Smooth muscle cell (in vitro differentiated cells): ENCODE data around the gene SMPDL3A. TPM values are rescaled to one million over a fixed set of nuclear protein-coding genes. Genes with fewer than 3 reads are reported as not detected.
"Not testable (repeated sequence)": the region's sequence is repeated elsewhere in the genome, so short reads cannot be mapped to it uniquely, and the experiment has no call there.

ENCODE experiments used
- DNase-seq: peaks from one replicate; lab custom pipeline; 2025; ENCODE audit not compliant: unreplicated experiment; lab: John Stamatoyannopoulos, UW
- H2AFZ ChIP-seq: fragments of 200-600 bp; sonication (generic); 2 replicates; pipeline ENCODE4 v1.6.0; 2016; ENCODE audit warnings: antibody characterized with exemption, low read depth, mild to moderate bottlenecking
- H3F3A ChIP-seq: fragments of 200-600 bp; sonication (generic); 2 replicates; pipeline ENCODE4 v1.6.0; 2017; ENCODE audit warnings: antibody characterized with exemption, low read depth
- H3K27ac ChIP-seq: fragments of 200-600 bp; sonication (generic); 2 replicates; pipeline ENCODE4 v1.5.1; 2016; ENCODE audit warnings: low read depth, mild to moderate bottlenecking
- H3K27me3 ChIP-seq: fragments of 200-600 bp; sonication (generic); 2 replicates; pipeline ENCODE4 v1.6.1; 2016; ENCODE audit warnings: low read depth, mild to moderate bottlenecking
- H3K36me3 ChIP-seq: fragments of 200-600 bp; sonication (generic); 2 replicates; pipeline ENCODE4 v1.5.1; 2016; ENCODE audit warnings: low read depth
- H3K4me1 ChIP-seq: fragments of 200-600 bp; sonication (generic); 2 replicates; pipeline ENCODE4 v1.5.1; 2016; ENCODE audit warnings: low read depth
- H3K4me2 ChIP-seq: fragments of 200-600 bp; sonication (generic); 2 replicates; pipeline ENCODE4 v1.6.0; 2016; ENCODE audit warnings: mild to moderate bottlenecking
- H3K4me3 ChIP-seq: fragments of 200-600 bp; sonication (generic); 2 replicates; pipeline ENCODE4 v1.5.1; 2016; ENCODE audit warnings: mild to moderate bottlenecking
- H3K79me2 ChIP-seq: fragments of 200-600 bp; sonication (generic); 2 replicates; pipeline ENCODE4 v1.6.0; 2016; ENCODE audit warnings: low read depth, mild to moderate bottlenecking
- H3K9ac ChIP-seq: fragments of 200-600 bp; sonication (generic); 2 replicates; pipeline ENCODE4 v1.6.0; 2016; ENCODE audit warnings: low read depth
- H3K9me3 ChIP-seq: fragments of 200-600 bp; sonication (generic); replicated peaks from 2 replicates; pipeline ENCODE4 v1.5.1; 2016; ENCODE audit warnings: low read depth
- H4K20me1 ChIP-seq: fragments of 200-600 bp; sonication (generic); 2 replicates; pipeline ENCODE4 v1.6.0; 2016; ENCODE audit warnings: low read depth
- WGBS: methylation state at CpG from one replicate; pipeline ENCODE4 v1.1.7; 2016; ENCODE audit warnings: low lambda C conversion rate; 5-methylcytosine and 5-hydroxymethylcytosine counted together
- polyA plus RNA-seq: library from polyadenylated mRNA; unstranded; fragments of >200 nt; fragmentation: Nextera tagmentation; extraction: Ambion mirVana; gene quantifications from 2 replicates; pipeline ENCODE4 v1.2.1, GENCODE V29; 2016
- total RNA-seq: library from RNA; depleted of rRNA; stranded (reverse); fragments of >200 nt; gene quantifications from 2 replicates; pipeline ENCODE4 v1.2.3, GENCODE V29; 2014
- TF ChIP-seq, protein P1 (sequence below): fragments of 200-600 bp; sonication (generic); IDR thresholded peaks from 2 replicates; pipeline ENCODE4 v1.5.1; 2017; ENCODE audit warnings: borderline replicate concordance, mild to moderate bottlenecking, antibody characterized with exemption; ENCODE audit not compliant: insufficient read depth, poor library complexity, severe bottlenecking

SMPDL3A gene
- total and polyA plus RNA-seq, 2 experiments from 2014 or later, result 2.3 to 14.5 TPM

DNA sequence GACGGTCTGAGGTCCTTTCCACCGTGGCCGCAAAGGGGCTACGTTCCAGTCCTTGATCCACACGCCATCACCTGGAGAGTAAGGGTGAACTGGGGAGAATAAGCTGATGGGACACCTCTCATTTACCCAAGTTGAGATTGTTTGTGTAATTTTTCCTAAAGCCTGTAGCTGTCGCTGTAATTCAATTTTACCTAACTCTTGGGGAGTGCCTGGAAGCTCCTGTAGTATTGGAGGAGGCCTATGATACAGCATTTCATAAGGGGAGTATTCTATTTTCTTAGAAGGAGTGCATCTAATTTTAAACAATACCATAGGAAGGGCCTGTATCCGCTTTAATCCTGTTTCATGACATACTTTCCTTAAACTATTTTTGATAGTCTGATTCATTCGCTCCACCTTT lies 44.8 kb upstream of the SMPDL3A start:
- 31% methylated on average over 8 of the region's 8 CpGs for WGBS
- DNase-seq, H3K4me2 ChIP-seq, H3K4me1 ChIP-seq, H3K27ac ChIP-seq, H3F3A ChIP-seq, H3K9ac ChIP-seq, H3K79me2 ChIP-seq, H3K4me3 ChIP-seq, H2AFZ ChIP-seq, H4K20me1 ChIP-seq, H3K9me3 ChIP-seq, H3K27me3 ChIP-seq, H3K36me3 ChIP-seq: not testable (repeated sequence)
- TF ChIP-seq, protein P1, sequence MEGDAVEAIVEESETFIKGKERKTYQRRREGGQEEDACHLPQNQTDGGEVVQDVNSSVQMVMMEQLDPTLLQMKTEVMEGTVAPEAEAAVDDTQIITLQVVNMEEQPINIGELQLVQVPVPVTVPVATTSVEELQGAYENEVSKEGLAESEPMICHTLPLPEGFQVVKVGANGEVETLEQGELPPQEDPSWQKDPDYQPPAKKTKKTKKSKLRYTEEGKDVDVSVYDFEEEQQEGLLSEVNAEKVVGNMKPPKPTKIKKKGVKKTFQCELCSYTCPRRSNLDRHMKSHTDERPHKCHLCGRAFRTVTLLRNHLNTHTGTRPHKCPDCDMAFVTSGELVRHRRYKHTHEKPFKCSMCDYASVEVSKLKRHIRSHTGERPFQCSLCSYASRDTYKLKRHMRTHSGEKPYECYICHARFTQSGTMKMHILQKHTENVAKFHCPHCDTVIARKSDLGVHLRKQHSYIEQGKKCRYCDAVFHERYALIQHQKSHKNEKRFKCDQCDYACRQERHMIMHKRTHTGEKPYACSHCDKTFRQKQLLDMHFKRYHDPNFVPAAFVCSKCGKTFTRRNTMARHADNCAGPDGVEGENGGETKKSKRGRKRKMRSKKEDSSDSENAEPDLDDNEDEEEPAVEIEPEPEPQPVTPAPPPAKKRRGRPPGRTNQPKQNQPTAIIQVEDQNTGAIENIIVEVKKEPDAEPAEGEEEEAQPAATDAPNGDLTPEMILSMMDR, result peak; percentile 30

DNA sequence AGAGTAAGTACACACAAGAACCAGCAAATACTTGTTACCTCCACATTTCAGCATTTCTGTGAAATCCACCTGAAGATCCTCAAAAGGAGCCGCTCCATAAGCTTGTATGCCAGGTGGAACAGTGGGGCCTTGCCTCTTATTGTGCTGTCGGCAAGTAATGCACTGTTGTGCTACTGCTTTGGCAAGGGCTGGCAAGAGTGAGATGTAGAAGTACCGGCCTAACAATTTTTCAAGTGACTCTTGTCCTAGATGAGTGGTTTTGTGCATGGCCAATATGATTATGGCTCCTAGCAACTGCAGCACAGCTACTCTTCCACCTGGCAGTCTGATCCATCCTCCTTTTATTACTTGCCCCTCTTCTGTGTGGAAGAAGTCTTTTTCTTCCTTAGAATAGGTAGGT lies 44.2 kb upstream of the SMPDL3A start:
- H2AFZ ChIP-seq, H3K4me3 ChIP-seq, H3K4me1 ChIP-seq, H3K9ac ChIP-seq, H3K27me3 ChIP-seq, H3K27ac ChIP-seq, H3K79me2 ChIP-seq, H4K20me1 ChIP-seq, DNase-seq, H3F3A ChIP-seq, H3K4me2 ChIP-seq, H3K9me3 ChIP-seq, H3K36me3 ChIP-seq: not testable (repeated sequence)
- WGBS, result 90% methylated on average over 3 of the region's 3 CpGs

DNA sequence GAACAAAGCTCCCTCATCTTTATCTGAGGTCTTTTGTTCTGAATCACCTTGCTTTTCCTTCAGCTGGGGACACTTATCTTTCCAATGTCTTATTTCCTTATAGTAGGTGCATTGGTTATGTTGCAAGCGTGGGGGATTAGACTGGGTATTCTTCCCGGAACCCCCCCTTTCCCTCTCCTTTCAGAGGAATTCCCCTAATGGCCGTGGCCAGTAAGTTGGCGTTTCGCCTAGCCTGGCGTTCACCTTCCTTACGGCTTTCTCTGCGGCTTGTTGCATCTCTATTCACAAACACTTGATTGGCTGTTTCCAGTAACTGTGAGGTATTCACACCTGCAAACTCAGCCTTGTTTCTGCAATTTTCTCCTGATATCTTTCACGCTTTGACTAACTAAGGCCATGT lies 42.4 kb upstream of the SMPDL3A start:
- TF ChIP-seq, protein P1, result no peak
- H3F3A ChIP-seq, result no peaks in the 10 kb centered on the region
- H3K27me3 ChIP-seq, result no peaks in the 10 kb centered on the region
- 97% methylated on average over 9 of the region's 9 CpGs for WGBS
- H3K4me1 ChIP-seq, result no peaks in the 10 kb centered on the region
- H3K4me3 ChIP-seq, result no peak overlapping the region
- no peak for DNase-seq
- H3K27ac ChIP-seq, result no peak overlapping the region
- H3K9me3 ChIP-seq, result no peaks in the 10 kb centered on the region
- no peaks in the 10 kb centered on the region for H3K79me2 ChIP-seq
- H3K9ac ChIP-seq, result no peak overlapping the region
- no peaks in the 10 kb centered on the region for H4K20me1 ChIP-seq
- H3K4me2 ChIP-seq, result no peak overlapping the region
- no peaks in the 10 kb centered on the region for H3K36me3 ChIP-seq
- no peak overlapping the region for H2AFZ ChIP-seq

DNA sequence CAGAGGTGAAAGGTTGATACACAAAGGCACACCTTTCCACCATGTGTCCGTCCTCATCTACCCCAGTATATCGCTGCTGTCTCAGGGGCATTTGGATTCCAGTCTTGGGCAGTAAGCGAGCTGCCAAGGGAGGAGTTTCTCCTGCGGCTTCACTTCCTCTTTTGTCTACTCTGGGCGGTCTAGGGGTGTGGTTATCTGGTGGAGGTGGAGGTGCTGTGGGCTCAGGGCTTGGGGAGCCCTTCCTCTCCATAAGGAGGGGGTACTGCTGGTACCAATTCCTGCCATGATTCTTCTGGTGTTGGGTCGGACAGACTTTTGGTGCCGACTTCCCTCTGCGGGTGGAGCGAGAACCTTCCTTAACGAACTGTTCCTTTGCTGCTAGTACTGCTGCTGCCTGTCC lies 41.5 kb upstream of the SMPDL3A start:
- no peak overlapping the region for H3K4me3 ChIP-seq
- 95% methylated on average over 10 of the region's 10 CpGs for WGBS

DNA sequence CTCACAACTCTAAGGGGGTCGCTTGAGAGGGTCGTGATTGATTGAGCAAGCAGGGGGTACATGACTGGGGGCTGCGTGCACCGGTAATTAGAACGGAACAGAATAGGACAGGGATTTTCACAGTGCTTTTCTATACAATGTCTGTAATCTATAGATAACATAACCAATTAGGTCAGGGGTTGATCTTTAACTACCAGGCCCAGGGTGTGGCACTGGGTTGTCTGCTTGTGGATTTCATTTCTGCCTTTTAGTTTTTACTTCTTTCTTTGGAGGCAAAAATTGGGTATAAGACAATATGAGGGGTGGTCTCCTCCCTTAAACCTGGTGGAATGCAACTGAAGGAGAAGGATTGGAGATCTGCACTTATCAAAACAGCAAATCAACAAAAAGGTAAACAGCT lies 40.1 kb upstream of the SMPDL3A start:
- H3K4me3 ChIP-seq, result not testable (repeated sequence)
- WGBS, result 38% methylated on average over 5 of the region's 5 CpGs

More for the DNA sequence above, 41.5 kb upstream of the SMPDL3A start:
- no peak for DNase-seq
- Histone ChIP-seq H3K4me2 (no peak overlapping the region), H2AFZ (no peak overlapping the region), H3F3A (no peaks in the 10 kb centered on the region), H3K27ac (no peak overlapping the region), H4K20me1 (no peaks in the 10 kb centered on the region), H3K79me2 (no peaks in the 10 kb centered on the region), H3K4me1 (no peaks in the 10 kb centered on the region), H3K9ac (no peak overlapping the region), H3K27me3 (no peaks in the 10 kb centered on the region), H3K36me3 (no peaks in the 10 kb centered on the region), H3K9me3 (no peaks in the 10 kb centered on the region)
- TF ChIP-seq, protein P1, result no peak

More for the DNA sequence above, 40.1 kb upstream of the SMPDL3A start:
- H3K36me3 ChIP-seq, H3K4me2 ChIP-seq, H3K27ac ChIP-seq, DNase-seq, H4K20me1 ChIP-seq, H3K27me3 ChIP-seq, H2AFZ ChIP-seq, H3K79me2 ChIP-seq, H3K9ac ChIP-seq, H3F3A ChIP-seq, H3K9me3 ChIP-seq, H3K4me1 ChIP-seq: not testable (repeated sequence)
